Stimulated activated CD4-positive, alpha-beta T cell treated with anti-CD3 and anti-CD28 coated beads, Interleukin-1b, Interleukin-23, amount 100 ng/mL, for 4 hours (primary cell): Measurements from ENCODE around the gene SCYL3.
"Not testable (repeated sequence)": the region's sequence is repeated elsewhere in the genome, so short reads cannot be mapped to it uniquely, and the experiment has no call there.

Source experiments
- DNase-seq, 2 donors: peaks; one replicate each; pipeline ENCODE4 v3.0.0-alpha.2; 2020; ENCODE audit warnings: low read depth in 2 of 2

SCYL3 gene, protein sequence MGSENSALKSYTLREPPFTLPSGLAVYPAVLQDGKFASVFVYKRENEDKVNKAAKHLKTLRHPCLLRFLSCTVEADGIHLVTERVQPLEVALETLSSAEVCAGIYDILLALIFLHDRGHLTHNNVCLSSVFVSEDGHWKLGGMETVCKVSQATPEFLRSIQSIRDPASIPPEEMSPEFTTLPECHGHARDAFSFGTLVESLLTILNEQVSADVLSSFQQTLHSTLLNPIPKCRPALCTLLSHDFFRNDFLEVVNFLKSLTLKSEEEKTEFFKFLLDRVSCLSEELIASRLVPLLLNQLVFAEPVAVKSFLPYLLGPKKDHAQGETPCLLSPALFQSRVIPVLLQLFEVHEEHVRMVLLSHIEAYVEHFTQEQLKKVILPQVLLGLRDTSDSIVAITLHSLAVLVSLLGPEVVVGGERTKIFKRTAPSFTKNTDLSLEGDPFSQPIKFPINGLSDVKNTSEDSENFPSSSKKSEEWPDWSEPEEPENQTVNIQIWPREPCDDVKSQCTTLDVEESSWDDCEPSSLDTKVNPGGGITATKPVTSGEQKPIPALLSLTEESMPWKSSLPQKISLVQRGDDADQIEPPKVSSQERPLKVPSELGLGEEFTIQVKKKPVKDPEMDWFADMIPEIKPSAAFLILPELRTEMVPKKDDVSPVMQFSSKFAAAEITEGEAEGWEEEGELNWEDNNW

DNA sequence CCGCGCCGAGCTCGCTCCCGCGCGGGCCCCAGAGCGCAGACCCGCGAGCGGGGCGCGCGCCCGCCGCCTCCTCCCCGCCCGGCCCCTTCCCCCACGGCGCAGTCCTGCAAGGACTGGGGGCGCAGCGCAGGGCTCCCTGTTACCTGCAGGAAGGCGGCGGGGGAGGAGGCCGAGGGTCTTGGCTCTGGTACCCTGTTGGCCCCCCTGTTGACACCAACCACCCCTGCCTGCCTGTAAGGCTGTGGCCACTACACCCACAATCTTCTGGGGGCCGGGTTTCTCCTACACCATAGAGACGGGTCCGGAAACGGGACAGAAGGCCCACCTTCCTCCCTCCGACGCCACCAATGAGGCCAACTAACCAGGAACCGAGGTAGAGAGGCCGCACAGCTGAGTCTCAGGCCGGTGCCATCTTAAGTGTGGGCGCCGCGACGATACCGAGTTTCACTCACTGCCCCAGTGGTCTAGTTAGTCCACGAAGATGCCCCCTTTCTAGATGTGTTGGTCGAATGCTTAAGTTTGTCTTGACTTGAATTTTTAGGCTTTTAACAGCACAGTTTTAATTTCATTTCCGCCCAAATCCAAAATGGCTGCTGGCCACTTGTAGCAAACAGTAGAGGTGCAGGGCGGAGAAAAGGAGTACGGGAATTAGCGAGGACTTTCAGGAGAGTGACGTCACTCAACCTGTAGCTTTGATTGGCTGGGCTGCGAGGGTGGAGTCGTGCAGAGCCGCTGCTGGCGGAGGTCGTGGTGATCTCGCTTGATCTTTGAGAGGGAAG, at the start of gene SCYL3:
TSS of gene SCYL3 (minus strand) at position 252 of the 779 bp plus-strand sequence. CDS start 5,056 bp downstream, outside the sequence.
- peak; percentile 75 to 81 for DNase-seq

DNA sequence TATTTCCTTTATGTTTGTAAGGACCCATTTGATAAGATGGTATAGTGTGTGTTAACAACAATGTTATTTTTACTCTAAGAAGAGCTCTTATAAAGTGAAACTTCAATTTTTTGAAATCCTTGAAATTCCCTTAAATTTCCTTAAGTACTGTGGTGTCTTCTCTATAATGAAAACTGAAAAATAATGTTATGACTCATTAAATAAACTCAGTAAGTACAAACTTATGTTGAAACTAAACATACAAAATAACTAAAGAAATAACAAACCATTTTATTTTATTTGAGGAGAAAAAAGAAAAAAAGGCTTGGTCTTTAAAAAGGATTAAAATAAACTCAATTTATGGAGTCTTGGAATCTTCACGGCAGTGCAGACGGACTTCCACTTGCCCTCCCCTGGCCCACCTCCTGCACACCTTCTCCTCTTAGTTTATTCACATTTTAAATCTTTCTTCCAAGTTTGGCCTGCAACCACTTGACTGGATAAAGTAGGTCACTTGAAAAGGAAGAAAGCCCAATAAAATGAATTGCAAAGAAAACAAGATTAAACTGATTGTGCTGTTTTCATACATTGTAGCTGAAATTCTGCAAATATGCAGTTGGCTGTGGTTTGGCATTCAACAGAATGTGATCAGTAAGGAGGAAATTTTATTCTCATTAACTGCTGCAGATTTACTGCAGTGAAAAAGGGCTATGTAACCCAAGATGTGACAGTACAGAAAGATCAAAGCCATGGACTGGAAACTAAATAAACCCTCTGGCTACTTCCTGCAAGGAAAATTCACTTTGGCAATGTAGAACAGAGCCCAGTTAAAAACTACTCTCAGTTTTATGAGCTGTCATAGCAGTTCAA, 48.5 kb upstream of the SCYL3 start:
- DNase-seq, result no peak

DNA sequence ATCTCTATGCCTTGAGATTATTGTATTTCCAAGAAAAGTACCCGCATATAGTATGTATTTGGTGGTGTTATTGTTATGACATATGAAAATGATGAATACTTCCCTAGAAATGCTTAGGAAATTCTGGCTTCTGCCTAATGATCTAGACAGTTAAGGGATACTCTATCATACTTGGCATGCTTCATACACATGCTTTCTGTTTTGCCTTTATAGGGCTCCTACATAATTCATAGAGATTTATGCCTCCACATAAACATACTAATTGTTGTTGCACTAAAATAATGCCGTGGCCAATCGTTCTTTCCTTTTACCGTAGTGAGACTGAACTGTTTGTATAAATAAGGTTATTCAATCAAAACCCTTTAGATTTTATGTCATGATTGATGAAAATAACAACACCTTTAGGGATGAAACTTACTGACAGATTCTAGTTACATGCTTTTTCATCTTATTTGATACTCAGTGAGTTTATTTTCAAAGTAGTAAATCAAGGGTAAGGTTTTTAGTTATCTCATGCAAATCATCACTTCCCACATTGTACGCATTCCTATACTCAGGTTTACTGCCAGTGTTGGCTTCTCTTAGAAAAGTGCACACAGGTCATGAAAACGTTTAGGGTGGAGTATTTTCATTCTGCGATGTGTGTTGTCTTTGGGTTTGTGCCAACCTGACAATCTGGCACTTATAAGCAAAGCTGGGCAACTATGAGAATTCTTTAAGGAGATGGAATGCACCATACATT, 40.5 kb upstream of the SCYL3 start:
- DNase-seq, result no peak

- no peak for DNase-seq
Measured at GRCh38 chr1:169931795-169932231, 38.1 kb upstream of the SCYL3 start.

GRCh38 chr1:169929210-169929526, 35.5 kb upstream of the SCYL3 start:
- DNase-seq, result no peak

DNA sequence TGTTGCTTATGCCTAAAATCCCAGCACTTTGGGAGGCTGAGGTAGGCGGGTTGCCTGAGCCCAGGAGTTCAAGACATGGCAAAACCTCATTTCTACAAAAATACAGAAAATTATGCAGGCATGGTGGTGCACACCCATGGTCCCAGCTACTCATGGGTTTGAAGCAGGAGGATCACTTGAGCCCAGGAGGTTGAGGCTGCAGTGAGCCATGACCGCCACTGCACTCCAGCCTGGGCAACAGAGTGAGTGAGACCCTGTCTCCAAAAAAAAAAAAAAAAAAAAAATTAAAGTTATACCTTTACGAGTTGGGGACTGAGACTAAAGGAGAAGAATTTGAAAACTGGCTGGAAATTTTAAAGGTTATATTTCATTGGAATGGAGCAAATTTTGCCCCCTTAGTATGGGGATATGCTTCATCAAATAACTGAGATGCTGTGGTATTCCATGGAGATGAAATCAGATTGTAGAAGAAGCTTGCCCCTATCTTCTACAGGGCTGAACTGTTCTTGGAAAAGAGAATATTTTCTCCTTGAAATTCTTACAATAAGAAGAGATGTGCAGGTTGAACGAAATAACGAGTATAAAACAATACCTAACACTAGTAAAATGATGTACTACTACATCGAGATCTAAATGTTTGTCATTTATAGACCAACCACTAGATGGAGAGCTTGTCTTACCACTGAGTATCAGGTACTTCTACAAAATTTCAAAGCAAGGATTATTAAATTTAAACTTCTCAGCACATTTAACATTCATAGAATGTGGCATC, 34.9 kb upstream of the SCYL3 start:
- no peak for DNase-seq

DNA sequence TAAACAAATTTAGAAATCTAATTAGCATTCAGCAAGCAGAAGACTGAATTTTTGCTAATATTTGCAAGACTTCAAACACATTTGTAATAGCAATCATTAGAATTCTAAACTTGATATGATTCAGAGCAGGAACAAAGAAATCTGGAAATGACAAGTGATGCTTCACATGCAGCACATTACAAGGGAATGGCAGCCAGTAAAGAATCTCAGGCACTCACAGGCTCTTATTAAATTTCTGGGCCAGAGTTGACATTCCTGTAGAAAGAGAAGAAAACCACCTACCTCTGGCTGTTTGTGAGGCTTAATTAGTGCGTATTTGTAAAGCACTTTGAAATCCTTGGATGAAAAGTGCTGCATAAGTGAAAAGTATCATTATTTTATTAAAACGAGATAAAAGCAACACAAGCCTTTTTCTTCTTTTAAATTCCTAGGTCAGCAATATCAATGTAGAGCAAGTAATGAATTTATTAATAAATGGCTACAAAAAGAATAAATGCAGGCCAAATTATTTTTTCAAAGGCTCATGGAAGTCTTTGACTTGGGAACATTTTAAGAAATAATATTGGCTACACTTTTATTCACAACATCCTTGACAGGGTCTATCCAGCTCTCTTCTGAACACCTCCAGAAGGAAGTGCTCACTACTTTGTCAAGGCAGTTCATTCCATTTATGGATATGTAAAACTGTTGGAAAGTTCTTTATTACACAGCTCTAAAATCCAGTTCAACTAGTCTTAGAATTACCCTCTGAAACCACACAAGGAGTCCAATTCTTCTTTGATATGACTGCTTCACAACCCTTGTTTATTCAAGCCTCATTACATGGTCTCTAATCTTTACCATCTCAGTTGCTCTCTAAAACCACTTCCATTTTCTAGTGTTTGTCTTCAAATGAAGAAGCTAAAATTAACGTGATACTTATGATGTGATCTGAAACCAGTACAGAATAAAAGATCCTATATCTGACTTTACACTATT, 32.1 kb upstream of the SCYL3 start:
- DNase-seq, result no peak

DNA sequence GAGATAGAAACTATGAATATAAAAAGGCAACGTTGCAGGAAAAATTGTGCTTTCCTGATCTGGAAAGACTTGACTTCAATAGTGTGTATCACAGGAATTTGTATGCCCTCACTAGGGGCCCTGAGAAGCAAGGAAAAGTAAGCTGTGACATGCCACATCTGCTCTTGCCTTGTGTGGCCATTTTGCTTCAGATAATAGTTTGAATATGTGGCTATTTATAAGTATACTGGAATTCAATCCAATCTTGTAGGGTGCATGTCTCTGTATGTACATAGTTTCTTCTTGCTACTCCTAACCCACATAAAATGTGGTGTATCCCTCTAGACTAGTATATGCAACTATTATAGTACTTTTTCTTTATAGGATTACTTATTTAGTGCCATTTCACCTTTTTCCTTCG, 31.1 kb upstream of the SCYL3 start:
- DNase-seq, result no peak

- no peak for DNase-seq
Measured at GRCh38 chr1:169924063-169924462, 30.4 kb upstream of the SCYL3 start.

DNA sequence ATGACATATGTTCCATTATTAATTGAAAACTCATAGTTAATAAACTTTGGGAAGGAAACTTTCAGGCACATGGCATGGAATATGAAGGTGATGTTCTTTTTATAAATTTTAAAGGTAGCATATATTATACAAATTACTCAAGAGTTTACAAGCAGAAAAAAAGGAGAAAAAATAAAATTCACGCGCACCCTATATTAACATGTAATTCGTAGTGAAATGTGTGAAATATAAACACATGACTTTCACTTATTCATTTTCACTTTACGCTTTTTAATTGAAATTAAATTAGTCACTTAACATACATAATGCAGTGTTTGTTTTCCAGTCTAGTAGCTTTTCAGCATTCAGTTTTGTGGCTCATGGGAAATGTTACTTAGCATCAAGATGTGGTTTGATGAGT, 27.4 kb upstream of the SCYL3 start:
- DNase-seq, result no peak

- no peak for DNase-seq
Measured at GRCh38 chr1:169918927-169919326, 25.2 kb upstream of the SCYL3 start.

- not testable (repeated sequence) for DNase-seq
Measured at GRCh38 chr1:169918220-169918619, 24.5 kb upstream of the SCYL3 start.

- DNase-seq, result no peak
Measured at GRCh38 chr1:169915150-169915549, 21.5 kb upstream of the SCYL3 start.

GRCh38 chr1:169914531-169914930, 20.8 kb upstream of the SCYL3 start:
- DNase-seq, result no peak

DNA sequence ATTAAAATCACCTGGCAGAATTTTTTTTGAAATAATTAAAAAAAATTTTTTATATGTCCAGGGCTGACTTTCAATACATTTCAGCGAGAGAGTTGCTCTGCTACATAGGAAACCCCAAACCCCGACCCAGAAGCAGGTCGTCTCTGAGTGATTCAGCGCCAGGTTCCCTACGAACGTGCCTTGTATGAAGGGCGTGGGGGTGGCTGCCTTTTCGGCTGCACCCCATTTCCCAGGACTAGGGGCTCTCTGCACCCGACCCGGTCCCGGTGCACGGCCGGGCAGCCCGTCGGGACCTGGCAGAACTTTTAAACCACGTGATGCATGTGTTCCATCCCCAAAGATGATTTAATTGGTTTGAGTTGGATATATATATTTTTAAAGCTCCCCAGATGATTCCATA, 15.8 kb upstream of the SCYL3 start:
- DNase-seq, result no peak

- no peak for DNase-seq
Measured at GRCh38 chr1:169906938-169907337, 13.2 kb upstream of the SCYL3 start.

GRCh38 chr1:169904834-169905233, 11.1 kb upstream of the SCYL3 start:
- no peak for DNase-seq

- DNase-seq, result no peak
Measured at GRCh38 chr1:169902751-169903150, 9.1 kb upstream of the SCYL3 start.

DNA sequence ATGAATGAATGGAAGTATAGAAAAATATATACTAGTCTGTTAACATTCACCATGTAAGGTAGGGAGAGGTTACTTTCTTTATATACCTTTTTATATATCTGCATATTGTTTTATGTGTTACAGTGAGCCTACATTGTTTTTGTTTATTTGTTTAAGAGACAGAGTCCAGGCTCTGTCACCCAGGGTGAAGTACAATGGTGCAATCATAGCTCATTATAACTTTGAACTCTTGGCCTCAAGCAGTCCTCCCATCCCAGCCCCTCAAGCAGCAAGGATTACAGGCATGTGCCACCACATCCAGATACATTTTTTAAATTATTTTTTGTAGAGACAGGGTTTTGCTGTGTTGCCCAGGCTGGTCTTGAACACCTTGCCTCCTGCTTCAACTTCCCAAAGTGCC, 7.4 kb upstream of the SCYL3 start:
- DNase-seq, result no peak
